B cell (primary cell): Measurements from ENCODE around the gene DLG2.

Source experiments
- EZH2 ChIP-seq: IDR thresholded peaks from 2 replicates; pipeline ENCODE4 v1.6.1; 2012; ENCODE audit warnings: borderline replicate concordance, low read depth, mild to moderate bottlenecking, moderate library complexity, low read length; ENCODE audit not compliant: insufficient read depth, poor library complexity, severe bottlenecking
- TF ChIP-seq, protein P1 (sequence below): fragments of 200-600 bp; IDR thresholded peaks from one replicate; pipeline ENCODE4 v1.8.0; 2022; ENCODE audit warnings: antibody characterized with exemption, mild to moderate bottlenecking

- TF ChIP-seq, protein P1, sequence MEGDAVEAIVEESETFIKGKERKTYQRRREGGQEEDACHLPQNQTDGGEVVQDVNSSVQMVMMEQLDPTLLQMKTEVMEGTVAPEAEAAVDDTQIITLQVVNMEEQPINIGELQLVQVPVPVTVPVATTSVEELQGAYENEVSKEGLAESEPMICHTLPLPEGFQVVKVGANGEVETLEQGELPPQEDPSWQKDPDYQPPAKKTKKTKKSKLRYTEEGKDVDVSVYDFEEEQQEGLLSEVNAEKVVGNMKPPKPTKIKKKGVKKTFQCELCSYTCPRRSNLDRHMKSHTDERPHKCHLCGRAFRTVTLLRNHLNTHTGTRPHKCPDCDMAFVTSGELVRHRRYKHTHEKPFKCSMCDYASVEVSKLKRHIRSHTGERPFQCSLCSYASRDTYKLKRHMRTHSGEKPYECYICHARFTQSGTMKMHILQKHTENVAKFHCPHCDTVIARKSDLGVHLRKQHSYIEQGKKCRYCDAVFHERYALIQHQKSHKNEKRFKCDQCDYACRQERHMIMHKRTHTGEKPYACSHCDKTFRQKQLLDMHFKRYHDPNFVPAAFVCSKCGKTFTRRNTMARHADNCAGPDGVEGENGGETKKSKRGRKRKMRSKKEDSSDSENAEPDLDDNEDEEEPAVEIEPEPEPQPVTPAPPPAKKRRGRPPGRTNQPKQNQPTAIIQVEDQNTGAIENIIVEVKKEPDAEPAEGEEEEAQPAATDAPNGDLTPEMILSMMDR, result no peak
- no peak for TF ChIP-seq EZH2
Observed at GRCh38 chr11:84438565-84438964, 1188.6 kb downstream of the DLG2 start.
